BLaER1 (cell line): ENCODE measurements around the gene CYTH4.

Experiments
- H3K27ac ChIP-seq: shearing (Covaris generic); formaldehyde crosslinking; 2 replicates; pipeline ENCODE4 v1.8.1; 2022
- H3K27me3 ChIP-seq: shearing (Covaris generic); formaldehyde crosslinking; 2 replicates; pipeline ENCODE4 v1.8.1; 2022
- H3K36me3 ChIP-seq: shearing (Covaris generic); formaldehyde crosslinking; 2 replicates; pipeline ENCODE4 v1.8.1; 2022
- H3K4me1 ChIP-seq: shearing (Covaris generic); formaldehyde crosslinking; 2 replicates; pipeline ENCODE4 v1.8.1; 2022
- H3K4me2 ChIP-seq: shearing (Covaris generic); formaldehyde crosslinking; 2 replicates; pipeline ENCODE4 v1.8.1; 2022
- H3K4me3 ChIP-seq: shearing (Covaris generic); formaldehyde crosslinking; 2 replicates; pipeline ENCODE4 v1.8.1; 2022
- H3K9ac ChIP-seq: shearing (Covaris generic); formaldehyde crosslinking; 2 replicates; pipeline ENCODE4 v1.8.1; 2022
- H3K9me3 ChIP-seq: shearing (Covaris generic); formaldehyde crosslinking; 2 replicates; pipeline ENCODE4 v1.8.1; 2022
- H4K20me1 ChIP-seq: shearing (Covaris generic); formaldehyde crosslinking; 2 replicates; pipeline ENCODE4 v1.8.1; 2022
- Cebpa-rat ChIP-seq: shearing (Covaris generic); IDR thresholded peaks from 2 replicates; pipeline ENCODE4 v1.8.1; 2022

CYTH4 gene

GRCh38 chr22:37258753-37259401 lies 23.4 kb upstream of the CYTH4 start:
- Histone ChIP-seq H3K27ac (no peak overlapping the region), H3K9me3 (peaks cover 6% of the 10 kb centered on the region), H3K4me3 (no peak overlapping the region), H3K4me2 (peak overlapping the region; percentile 87), H3K36me3 (0 out of 2 replicates have a peak, but pooled peaks cover under 1% of the 10 kb centered on the region), H3K9ac (no peak overlapping the region), H3K4me1 (peaks cover 41% of the 10 kb centered on the region), H3K27me3 (no peaks in the 10 kb centered on the region), H4K20me1 (no peaks in the 10 kb centered on the region)
- TF ChIP-seq Cebpa-rat = no peak

- Histone ChIP-seq H3K4me2 (peak overlapping the region; percentile 87), H3K4me3 (no peak overlapping the region), H3K36me3 (0 out of 2 replicates have a peak, but pooled peaks cover 7% of the 10 kb centered on the region), H4K20me1 (no peaks in the 10 kb centered on the region), H3K27me3 (no peaks in the 10 kb centered on the region), H3K9ac (no peak overlapping the region), H3K4me1 (peaks cover 45% of the 10 kb centered on the region), H3K27ac (no peak overlapping the region), H3K9me3 (peaks cover 13% of the 10 kb centered on the region)
- no peak for TF ChIP-seq Cebpa-rat
Observed at GRCh38 chr22:37259540-37260029, 22.7 kb upstream of the CYTH4 start.

- Histone ChIP-seq H3K27ac (no peak overlapping the region), H4K20me1 (no peaks in the 10 kb centered on the region), H3K4me2 (peak overlapping the region; percentile 87), H3K9me3 (peaks cover 16% of the 10 kb centered on the region), H3K27me3 (no peaks in the 10 kb centered on the region), H3K4me3 (no peak overlapping the region), H3K9ac (0 out of 2 replicates have a peak overlapping the region, but pooled peaks have one; percentile 17), H3K4me1 (peaks cover 49% of the 10 kb centered on the region), H3K36me3 (0 out of 2 replicates have a peak, but pooled peaks cover 8% of the 10 kb centered on the region)
- no peak for TF ChIP-seq Cebpa-rat
Observed at GRCh38 chr22:37260155-37260795, 22.0 kb upstream of the CYTH4 start.

GRCh38 chr22:37260901-37261336 lies 21.4 kb upstream of the CYTH4 start:
- peaks cover 16% of the 10 kb centered on the region for H3K9me3 ChIP-seq
- H3K4me3 ChIP-seq = no peak overlapping the region
- no peak overlapping the region for H3K27ac ChIP-seq
- no peaks in the 10 kb centered on the region for H3K27me3 ChIP-seq
- 0 out of 2 replicates have a peak overlapping the region, but pooled peaks have one; percentile 17 for H3K9ac ChIP-seq
- H3K4me2 ChIP-seq = peak overlapping the region; percentile 87
- H4K20me1 ChIP-seq = no peaks in the 10 kb centered on the region
- TF ChIP-seq Cebpa-rat = no peak
- H3K4me1 ChIP-seq = peaks cover 44% of the 10 kb centered on the region
- H3K36me3 ChIP-seq = 0 out of 2 replicates have a peak, but pooled peaks cover 8% of the 10 kb centered on the region

GRCh38 chr22:37262346-37262745 lies 20.0 kb upstream of the CYTH4 start:
- Histone ChIP-seq H3K4me2 (no peak overlapping the region), H3K27ac (no peak overlapping the region), H3K9me3 (peaks cover 16% of the 10 kb centered on the region), H3K27me3 (no peaks in the 10 kb centered on the region), H3K36me3 (0 out of 2 replicates have a peak, but pooled peaks cover 8% of the 10 kb centered on the region), H4K20me1 (no peaks in the 10 kb centered on the region), H3K4me1 (peaks cover 49% of the 10 kb centered on the region), H3K4me3 (no peak overlapping the region), H3K9ac (no peak overlapping the region)
- TF ChIP-seq Cebpa-rat = no peak

- H3K4me2 ChIP-seq = peak overlapping the region; percentile 36
- H3K4me3 ChIP-seq = peak overlapping the region; percentile 15; the same call in 1 of the 2 replicates
- no peak for TF ChIP-seq Cebpa-rat
- H3K9me3 ChIP-seq = peaks cover 16% of the 10 kb centered on the region
- no peak overlapping the region for H3K27ac ChIP-seq
- H3K9ac ChIP-seq = no peak overlapping the region
- H3K36me3 ChIP-seq = 0 out of 2 replicates have a peak, but pooled peaks cover 8% of the 10 kb centered on the region
- H4K20me1 ChIP-seq = no peaks in the 10 kb centered on the region
- no peaks in the 10 kb centered on the region for H3K27me3 ChIP-seq
- peaks cover 51% of the 10 kb centered on the region for H3K4me1 ChIP-seq
Observed at GRCh38 chr22:37263966-37264887, 18.1 kb upstream of the CYTH4 start.

GRCh38 chr22:37266581-37267134 lies 15.7 kb upstream of the CYTH4 start:
- H3K27ac ChIP-seq = no peak overlapping the region
- 0 out of 2 replicates have a peak, but pooled peaks cover 8% of the 10 kb centered on the region for H3K36me3 ChIP-seq
- TF ChIP-seq Cebpa-rat = no peak
- H3K27me3 ChIP-seq = no peaks in the 10 kb centered on the region
- H3K9ac ChIP-seq = peak overlapping the region; percentile 2; the same call in 1 of the 2 replicates
- no peaks in the 10 kb centered on the region for H4K20me1 ChIP-seq
- H3K4me2 ChIP-seq = peak overlapping the region; percentile 72
- H3K4me1 ChIP-seq = peaks cover 29% of the 10 kb centered on the region
- H3K4me3 ChIP-seq = peak overlapping the region; percentile 58; the same call in 1 of the 2 replicates
- H3K9me3 ChIP-seq = peaks cover 16% of the 10 kb centered on the region

GRCh38 chr22:37267135-37267587 lies 15.1 kb upstream of the CYTH4 start:
- H3K36me3 ChIP-seq = 0 out of 2 replicates have a peak, but pooled peaks cover 8% of the 10 kb centered on the region
- H3K4me1 ChIP-seq = peaks cover 29% of the 10 kb centered on the region
- H3K9me3 ChIP-seq = peaks cover 16% of the 10 kb centered on the region
- H3K4me3 ChIP-seq = peak overlapping the region; percentile 58
- no peak for TF ChIP-seq Cebpa-rat
- H4K20me1 ChIP-seq = no peaks in the 10 kb centered on the region
- no peaks in the 10 kb centered on the region for H3K27me3 ChIP-seq
- H3K4me2 ChIP-seq = peak overlapping the region; percentile 72
- H3K9ac ChIP-seq = peak overlapping the region; percentile 2; the same call in 1 of the 2 replicates
- H3K27ac ChIP-seq = no peak overlapping the region; the same call in 1 of the 2 replicates
